ENCODE data around the gene MMS19.
"Not testable (repeated sequence)": the region's sequence is repeated elsewhere in the genome, so short reads cannot be mapped to it uniquely, and the experiment has no call there.

Gene MMS19

GRCh38 chr10:97499561-97500296 is 1.5 kb upstream of the MMS19 start:
- DNase-seq = no peak

GRCh38 chr10:97498841-97499560 is 779 bp upstream of the MMS19 start, which contains the start of gene UBTD1:
Gene UBTD1, plus strand, starts transcription at chr10:97498924. Its CDS starts 280 bp downstream, at chr10:97499204.
- no peak for DNase-seq

- DNase-seq = peak; percentile 65
Observed at GRCh38 chr10:97497572-97498075, 598 bp downstream of the MMS19 start.

GRCh38 chr10:97494863-97495506 is 3.2 kb downstream of the MMS19 start:
- peak; percentile 44 for DNase-seq

- no peak for DNase-seq
Observed at GRCh38 chr10:97494151-97494550, 4.1 kb downstream of the MMS19 start.

GRCh38 chr10:97490592-97490991 is 7.6 kb downstream of the MMS19 start:
- DNase-seq = no peak

GRCh38 chr10:97485647-97486281 is 12.5 kb downstream of the MMS19 start:
- no peak for DNase-seq

- DNase-seq = no peak
Observed at GRCh38 chr10:97483921-97484320, 14.3 kb downstream of the MMS19 start.

- no peak for DNase-seq
Observed at GRCh38 chr10:97483506-97483905, 14.7 kb downstream of the MMS19 start.

GRCh38 chr10:97482381-97482780 is 15.8 kb downstream of the MMS19 start:
- DNase-seq = no peak

GRCh38 chr10:97481071-97481470 is 17.2 kb downstream of the MMS19 start:
- DNase-seq = no peak

GRCh38 chr10:97479939-97480338 is 18.3 kb downstream of the MMS19 start:
- DNase-seq = no peak

GRCh38 chr10:97479410-97479809 is 18.8 kb downstream of the MMS19 start:
- DNase-seq = not testable (repeated sequence)

GRCh38 chr10:97475936-97476594 is 22.2 kb downstream of the MMS19 start:
- DNase-seq = no peak

- DNase-seq = no peak
Observed at GRCh38 chr10:97474918-97475317, 23.3 kb downstream of the MMS19 start.

GRCh38 chr10:97468781-97469180 is 29.4 kb downstream of the MMS19 start:
- DNase-seq = not testable (repeated sequence)

GRCh38 chr10:97468162-97468561 is 30.1 kb downstream of the MMS19 start:
- no peak for DNase-seq

- no peak for DNase-seq
Observed at GRCh38 chr10:97466755-97467154, 31.5 kb downstream of the MMS19 start.

- no peak for DNase-seq
Observed at GRCh38 chr10:97465982-97466381, 32.2 kb downstream of the MMS19 start.

GRCh38 chr10:97464226-97464625 is 34.0 kb downstream of the MMS19 start:
- no peak for DNase-seq

- DNase-seq = peak; percentile 65
Observed at GRCh38 chr10:97463363-97464132, 34.7 kb downstream of the MMS19 start.

GRCh38 chr10:97462309-97462708 is 35.9 kb downstream of the MMS19 start:
- DNase-seq = no peak

Measured in NCI-H510A (cell line).